GM18502 (cell line): ENCODE measurements around the gene HOXB8.

Experiments
- ATAC-seq: cut with Tn5 transposase; IDR thresholded peaks from one replicate; pipeline ENCODE4 v1.9.1; 2021; ENCODE audit warnings: mild to moderate bottlenecking; ENCODE audit not compliant: unreplicated experiment, poor library complexity

Gene HOXB8

GRCh38 chr17:48587276-48588073 lies 27.6 kb downstream of the HOXB8 start:
- no peak for ATAC-seq

GRCh38 chr17:48586355-48587258 lies 28.5 kb downstream of the HOXB8 start:
- no peak for ATAC-seq

DNA sequence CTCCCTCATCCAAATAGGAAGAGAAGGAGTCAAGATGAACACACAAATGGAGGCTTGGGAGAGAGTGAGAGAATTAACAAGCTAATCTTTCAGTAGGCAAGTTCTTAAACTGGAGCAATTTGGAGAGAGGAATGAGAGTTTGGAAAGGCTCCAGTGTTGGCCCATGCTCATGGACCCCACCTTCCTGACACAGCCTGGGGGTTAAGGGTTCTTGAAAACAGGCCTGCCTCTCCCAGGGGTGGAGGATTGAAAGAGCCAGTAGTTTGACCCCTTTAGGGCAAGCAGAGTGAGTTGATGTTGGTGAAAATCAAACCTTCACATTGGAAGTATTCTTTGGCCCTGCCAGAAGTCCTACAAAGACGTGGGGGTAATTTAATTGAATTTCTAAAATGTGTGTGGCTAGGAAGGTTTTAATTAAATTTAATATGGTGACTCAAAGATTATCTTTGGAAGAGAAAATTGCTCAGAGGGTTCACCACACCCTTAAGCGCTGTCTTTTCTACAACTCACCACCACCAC lies 30.8 kb downstream of the HOXB8 start:
- ATAC-seq: no peak

DNA sequence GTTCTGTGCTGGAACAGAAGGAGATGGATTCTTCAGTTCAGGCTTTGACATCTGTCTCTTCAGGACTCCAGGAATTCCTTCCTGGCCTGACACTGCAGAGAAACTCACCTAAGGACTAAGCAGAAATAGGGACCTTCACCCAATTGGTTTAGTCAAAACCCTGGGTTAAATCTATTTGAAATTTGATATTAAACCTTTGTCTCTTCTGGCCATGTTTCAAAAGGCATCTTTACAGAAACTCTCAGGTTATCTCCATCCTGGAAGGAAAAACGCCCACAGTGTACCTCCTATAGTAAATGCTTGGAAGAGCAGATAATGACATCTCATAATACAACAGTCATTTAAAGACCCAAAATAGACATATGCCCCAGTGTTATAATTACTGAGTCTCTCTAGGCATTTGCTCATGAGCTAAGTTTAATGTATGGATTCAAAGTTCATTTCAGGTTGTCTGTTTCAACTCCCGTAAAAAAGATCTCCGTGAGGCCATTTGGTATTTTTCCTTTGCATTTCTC lies 31.3 kb downstream of the HOXB8 start:
- ATAC-seq: no peak

DNA sequence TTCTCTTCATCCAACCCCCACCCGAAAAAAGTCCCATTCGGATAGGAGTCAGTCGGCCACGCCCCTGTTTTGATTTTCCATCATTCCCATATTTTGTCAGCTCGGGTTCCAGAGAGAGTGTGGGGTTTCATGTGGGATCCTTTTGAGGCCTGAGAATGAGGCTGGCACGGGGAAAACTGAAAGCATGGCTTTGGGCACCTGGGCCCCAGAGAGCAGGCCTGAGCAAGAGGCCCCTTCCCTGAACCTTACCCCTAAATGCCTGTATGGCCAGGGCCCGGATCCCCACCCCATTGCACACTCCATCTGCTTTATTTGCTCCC lies 32.4 kb downstream of the HOXB8 start:
- ATAC-seq: no peak

DNA sequence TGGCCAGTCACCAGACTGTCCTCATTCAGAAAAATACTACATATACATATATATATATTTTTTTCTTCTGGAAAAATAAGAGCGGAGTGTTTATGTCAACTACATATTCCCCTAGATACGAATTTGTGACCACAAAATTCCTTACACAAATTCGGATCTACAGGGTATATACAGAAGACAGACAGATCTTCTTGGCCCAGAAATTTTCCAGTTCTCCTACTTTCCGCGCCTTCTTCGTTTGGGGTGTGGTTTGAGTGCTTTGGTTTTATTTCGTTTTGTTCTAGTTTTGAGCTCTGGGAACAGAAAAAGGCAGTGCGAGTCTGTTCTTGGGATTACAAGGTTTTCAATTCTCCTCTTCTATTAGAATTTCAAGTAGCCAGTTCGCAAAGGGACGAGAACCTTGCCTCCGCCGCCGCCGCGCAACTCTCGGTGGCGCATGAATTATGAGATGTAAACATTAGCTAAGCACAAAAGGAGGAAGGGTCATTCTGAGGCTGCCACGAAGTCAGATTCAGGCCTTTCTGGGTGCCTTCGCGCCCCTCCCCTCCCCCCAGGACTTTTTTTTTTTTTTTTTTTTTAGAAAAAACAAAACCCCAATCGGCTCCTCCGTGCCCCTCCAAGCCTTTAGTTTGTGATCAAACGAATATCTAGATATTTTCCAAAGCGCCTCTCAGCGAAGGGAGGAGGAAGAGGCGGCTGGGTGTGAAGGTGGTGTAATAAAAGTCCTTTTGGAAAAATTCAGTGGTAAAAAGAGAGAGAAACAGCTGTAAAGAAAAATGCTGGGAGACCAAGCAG lies 35.1 kb downstream of the HOXB8 start:
- ATAC-seq: no peak

- ATAC-seq: no peak
Measured at GRCh38 chr17:48579471-48579759, 35.7 kb downstream of the HOXB8 start.

DNA sequence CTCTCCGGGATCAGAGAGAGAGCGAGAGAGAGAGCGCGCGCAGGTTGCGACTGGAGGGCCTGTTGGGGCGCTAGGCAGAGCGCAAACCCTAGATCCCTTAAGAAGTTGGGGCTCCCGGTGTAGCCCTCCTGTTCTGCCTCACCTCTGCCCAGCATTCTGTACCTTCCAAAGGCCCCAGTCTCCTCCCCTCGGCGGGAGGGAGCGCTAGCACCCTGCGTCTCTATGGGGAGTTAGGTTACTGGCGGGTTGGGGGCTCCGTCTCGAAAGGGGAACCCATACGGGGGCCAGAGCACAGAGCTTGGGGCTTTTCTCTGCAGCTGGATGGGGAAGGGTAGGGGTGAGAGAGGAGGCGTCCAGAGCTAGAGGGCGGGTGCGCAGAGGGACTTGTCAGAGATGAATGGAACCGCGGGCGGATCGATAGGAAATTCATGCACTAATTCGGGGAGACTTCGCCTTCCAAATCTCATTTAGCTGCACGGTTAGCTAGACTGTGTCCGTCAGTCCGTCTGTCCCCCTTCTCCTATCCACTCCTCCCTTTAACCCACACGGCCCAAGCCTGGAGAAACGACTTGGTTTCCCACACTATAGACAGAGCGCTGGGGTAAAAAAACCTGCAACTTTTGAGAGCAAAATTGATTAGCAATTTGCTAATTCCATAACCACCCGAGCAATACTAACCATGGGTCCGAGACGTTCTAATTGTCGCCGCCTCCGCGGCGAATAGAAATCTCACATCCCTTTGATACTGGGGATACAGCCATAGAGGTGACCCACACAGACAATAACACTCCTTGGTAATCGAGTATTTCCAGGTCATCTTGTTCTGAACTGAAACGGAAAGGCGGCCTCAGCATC lies 36.2 kb downstream of the HOXB8 start:
- ATAC-seq: peak; percentile 36

GRCh38 chr17:48577946-48578615 lies 37.0 kb downstream of the HOXB8 start, which contains the start of gene HOXB4:
Gene HOXB4, minus strand, starts transcription at chr17:48578350. Its CDS starts 31 bp downstream, at chr17:48578319.
- peak; percentile 65 for ATAC-seq

DNA sequence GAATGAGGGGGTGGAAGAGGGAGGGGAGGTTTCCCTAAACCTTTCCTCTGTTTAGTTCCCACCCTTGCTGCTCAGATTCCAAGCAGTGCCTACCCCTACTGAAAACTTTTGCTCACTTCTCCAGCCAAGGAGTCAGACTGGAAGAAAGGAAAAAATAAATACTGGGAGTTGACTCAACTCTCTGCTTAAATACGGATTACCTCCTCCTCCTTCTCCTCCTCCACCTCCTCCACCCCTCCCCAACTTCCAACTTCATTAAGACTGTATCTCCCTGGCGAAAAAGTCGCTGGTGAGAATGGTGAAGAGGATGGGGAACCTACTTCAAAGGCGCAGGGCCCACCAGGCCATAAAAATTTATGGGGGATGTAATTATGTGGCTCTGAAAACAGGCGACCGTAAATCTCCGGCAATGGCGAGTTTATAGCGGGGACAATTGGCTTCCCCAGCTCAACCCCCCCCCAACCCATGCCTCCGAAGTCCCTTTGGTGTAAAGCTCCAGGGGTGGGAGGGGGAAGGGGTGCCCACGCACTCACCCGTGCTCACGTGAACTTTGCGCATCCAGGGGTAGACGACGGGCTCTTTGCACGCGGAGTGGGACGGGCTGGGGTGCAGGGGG lies 37.7 kb downstream of the HOXB8 start:
- no peak for ATAC-seq

GRCh38 chr17:48576479-48577309 lies 38.4 kb downstream of the HOXB8 start:
- ATAC-seq: no peak

DNA sequence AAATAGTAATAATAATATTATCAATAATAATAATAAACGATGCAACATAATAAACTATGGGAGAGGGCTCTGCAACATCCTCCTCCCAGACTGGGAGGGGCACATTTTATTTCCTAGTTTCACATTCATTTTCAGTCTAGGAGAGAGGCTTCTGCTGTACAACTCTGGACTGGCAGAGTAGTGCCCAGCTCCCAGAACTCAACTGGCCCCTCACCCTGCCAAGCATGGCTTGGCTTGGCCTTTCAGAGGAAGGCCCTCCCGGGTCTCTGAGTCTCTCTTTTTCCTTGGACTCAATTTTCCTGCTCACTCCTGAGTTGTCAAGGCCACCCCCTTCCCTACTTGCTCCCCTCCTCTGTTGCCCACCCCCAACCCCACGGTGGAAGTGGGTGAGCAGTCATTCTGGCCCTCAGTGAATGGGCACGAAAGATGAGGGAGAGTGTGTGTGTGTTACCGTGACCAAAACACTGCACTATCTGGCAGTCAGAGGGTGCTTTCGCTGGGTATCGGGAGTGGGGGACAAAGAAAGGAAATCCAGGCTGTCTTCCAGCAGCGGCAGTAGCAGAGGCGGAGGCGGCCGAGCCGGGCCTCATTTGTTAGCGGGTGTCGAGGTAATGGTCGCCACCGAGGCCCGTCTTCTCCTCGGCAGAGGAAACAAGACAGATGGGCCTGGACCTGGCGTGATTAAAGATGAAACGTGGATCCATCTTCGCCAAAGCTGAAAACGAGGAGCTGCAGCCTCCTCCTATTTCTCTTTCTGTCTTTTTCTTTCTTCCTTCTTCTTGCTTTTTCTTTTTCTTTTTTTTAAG lies 39.2 kb downstream of the HOXB8 start:
- no peak for ATAC-seq

GRCh38 chr17:48575066-48575582 lies 40.0 kb downstream of the HOXB8 start:
- ATAC-seq: no peak

DNA sequence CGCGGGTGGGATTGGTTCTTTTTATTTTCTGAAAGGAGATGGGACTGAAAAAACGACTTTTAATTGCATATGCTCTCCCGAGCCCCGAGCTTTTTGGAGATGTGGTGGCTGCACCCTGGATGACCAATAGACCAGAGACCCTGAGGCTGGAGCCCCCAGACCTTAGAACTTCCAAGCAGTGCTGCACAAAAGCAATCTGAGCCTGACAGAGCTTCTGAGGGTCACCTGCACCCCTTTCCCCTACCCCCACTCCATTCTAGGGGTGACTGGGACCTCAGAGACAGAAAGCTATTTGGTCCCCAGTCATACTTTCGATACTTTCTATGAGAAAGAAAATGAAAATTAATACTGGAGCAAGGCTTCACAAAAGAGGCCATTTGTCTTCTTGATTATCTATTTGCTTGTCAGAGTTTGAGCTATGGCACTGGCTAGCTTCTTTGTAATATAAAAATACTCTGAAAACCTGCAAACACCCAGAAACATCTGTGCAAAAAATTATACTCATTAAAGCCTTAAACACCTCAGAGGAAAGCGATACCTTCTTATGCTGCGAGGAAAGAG lies 40.5 kb downstream of the HOXB8 start:
- no peak for ATAC-seq

DNA sequence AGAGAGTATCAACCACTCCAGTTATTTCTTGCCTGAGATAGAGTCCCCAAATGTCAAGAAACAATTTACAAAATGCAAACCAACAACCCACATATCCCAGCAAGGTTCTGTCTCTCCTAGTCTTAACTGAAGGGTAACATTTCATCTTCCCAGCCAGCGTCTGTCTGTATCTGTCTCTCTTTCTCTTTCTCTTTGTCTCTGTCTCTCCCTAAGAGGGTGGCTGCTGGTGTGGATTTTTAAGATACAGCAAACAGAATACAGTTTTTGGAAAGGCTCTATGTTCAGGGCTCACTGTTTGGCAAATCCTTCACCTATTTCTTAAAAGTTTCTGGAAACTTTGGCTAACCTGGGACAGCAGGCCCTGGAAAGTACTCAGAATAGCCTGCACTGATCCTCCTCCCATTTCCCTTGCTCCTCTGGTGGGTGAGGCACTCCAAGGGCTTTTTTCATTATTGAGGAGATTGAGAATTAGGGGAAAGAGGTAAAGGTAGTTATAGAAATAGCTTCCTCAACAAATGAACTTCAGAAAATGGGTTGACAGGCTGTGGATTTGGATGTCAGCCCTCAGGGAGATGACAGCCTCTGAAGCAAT lies 43.2 kb downstream of the HOXB8 start:
- no peak for ATAC-seq
